Measurements from ENCODE around the gene IFNK.
A peak's percentile ranks its signal among the peaks of the same experiment; 100 is the strongest.
"Not testable (repeated sequence)": the region's sequence is repeated elsewhere in the genome, so short reads cannot be mapped to it uniquely, and the experiment has no call there.

IFNK gene

DNA sequence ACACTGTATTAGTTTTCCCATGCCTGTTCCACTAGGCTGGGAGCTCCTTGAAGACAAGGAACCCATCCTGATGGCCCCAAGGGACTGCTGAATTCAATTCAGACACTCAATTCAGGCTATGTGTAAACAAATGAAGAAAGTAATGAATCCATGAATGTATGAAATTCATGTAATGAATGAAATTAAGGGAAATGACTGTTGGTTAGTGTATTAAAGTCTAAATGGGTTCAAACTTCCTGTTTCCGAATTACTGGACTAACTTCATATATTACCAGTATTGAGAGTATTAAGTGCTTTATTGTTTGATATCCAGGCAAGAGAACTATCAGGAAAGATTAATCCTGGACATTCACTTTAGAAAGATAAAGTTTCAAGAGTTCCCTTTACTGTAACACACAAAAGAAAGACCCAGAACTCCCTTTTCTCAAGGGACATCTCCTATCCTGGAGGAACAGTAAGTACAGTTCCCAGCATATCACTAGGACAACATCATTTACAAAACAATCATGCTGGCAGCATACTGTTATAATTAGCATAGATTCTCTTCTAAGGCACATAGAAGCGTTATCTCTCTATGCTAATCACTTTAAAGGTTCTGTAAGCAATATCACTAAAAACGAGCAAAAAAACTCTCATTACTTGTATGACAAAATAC is 28.5 kb upstream of the IFNK start:
- H3K4me3 ChIP-seq (ENCODE audit: control insufficient read depth, low read depth, low read length), result no peak overlapping the region
- TF ChIP-seq, protein P1, sequence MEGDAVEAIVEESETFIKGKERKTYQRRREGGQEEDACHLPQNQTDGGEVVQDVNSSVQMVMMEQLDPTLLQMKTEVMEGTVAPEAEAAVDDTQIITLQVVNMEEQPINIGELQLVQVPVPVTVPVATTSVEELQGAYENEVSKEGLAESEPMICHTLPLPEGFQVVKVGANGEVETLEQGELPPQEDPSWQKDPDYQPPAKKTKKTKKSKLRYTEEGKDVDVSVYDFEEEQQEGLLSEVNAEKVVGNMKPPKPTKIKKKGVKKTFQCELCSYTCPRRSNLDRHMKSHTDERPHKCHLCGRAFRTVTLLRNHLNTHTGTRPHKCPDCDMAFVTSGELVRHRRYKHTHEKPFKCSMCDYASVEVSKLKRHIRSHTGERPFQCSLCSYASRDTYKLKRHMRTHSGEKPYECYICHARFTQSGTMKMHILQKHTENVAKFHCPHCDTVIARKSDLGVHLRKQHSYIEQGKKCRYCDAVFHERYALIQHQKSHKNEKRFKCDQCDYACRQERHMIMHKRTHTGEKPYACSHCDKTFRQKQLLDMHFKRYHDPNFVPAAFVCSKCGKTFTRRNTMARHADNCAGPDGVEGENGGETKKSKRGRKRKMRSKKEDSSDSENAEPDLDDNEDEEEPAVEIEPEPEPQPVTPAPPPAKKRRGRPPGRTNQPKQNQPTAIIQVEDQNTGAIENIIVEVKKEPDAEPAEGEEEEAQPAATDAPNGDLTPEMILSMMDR (conservative IDR thresholded peaks at IDR 0.05; ENCODE audit: control insufficient read depth, insufficient read depth, low read depth, low read length), result no peak
- DNase-seq (ENCODE audit: low read depth), result no peak

DNA sequence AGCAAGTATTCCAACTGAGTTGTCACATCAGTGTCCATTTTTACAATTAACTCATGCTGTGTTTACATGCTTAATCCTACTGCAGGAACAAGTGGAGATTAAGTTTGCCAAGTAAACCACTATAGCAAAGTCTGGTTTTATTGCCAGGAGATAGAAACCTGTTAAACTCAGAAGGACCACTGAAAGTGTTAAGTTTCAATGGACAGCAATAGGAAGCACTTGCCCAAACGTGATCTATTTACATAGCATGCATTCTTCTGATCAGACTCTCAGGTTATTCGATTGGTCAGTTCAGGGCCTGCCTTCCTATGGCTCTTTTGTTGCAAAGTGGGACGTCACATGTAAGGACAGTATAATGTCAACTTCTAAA is 28.0 kb upstream of the IFNK start:
- TF ChIP-seq, protein P1 (conservative IDR thresholded peaks at IDR 0.05; ENCODE audit: control insufficient read depth, insufficient read depth, low read depth, low read length), result no peak
- DNase-seq (ENCODE audit: low read depth), result no peak
- no peak overlapping the region for H3K4me3 ChIP-seq (ENCODE audit: control insufficient read depth, low read depth, low read length)

DNA sequence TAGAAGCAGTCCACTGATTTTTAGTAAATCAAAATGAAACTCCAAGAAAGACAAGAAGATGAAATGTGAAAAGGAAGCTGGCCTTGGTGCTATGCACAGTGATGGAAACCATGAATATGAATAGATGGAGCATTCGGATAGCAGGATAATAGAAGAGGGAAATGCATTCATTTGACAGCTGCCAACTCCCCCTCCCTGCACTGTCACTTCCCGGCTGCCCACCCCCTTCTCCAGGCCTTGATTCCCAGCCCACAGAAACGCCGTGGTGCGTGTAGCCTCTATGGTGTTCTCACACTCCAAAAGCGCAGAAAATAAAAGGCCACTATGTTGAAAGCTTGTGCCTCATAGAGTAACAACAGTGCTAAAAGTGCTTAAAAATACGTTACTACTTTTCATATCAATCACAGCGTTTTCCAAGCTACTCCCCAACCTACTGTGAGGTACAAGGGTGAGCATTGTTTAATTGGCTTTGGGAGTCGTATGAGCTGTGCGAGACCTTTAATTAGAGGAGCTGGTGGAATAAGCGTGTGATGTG is 26.1 kb upstream of the IFNK start:
- TF ChIP-seq, protein P1 (conservative IDR thresholded peaks at IDR 0.05; ENCODE audit: control insufficient read depth, insufficient read depth, low read depth, low read length), result no peak
- H3K4me3 ChIP-seq (ENCODE audit: control insufficient read depth, low read depth, low read length), result no peak overlapping the region
- DNase-seq (ENCODE audit: low read depth), result no peak

DNA sequence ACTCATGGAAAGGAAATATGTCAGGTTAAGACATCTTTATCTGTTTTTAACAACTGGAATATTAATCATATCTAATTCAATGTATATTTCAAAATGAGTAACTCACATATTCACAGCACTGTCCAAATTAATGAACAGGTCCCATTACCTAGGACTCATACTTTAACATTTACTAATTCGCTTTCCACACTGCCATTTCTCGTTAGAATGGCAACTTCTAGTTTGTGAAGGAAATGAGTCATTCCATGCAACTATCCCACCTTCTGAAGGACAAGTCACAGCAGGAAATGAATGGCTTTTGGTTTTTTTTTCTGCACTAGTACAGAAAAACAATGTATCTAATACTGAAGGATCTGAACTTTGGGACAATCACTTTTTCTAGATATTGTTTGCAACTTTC is 24.6 kb upstream of the IFNK start:
- DNase-seq (ENCODE audit: low read depth), result peak; percentile 28
- H3K4me3 ChIP-seq (ENCODE audit: control insufficient read depth, low read depth, low read length), result no peak overlapping the region
- TF ChIP-seq, protein P1 (conservative IDR thresholded peaks at IDR 0.05; ENCODE audit: control insufficient read depth, insufficient read depth, low read depth, low read length), result no peak

DNA sequence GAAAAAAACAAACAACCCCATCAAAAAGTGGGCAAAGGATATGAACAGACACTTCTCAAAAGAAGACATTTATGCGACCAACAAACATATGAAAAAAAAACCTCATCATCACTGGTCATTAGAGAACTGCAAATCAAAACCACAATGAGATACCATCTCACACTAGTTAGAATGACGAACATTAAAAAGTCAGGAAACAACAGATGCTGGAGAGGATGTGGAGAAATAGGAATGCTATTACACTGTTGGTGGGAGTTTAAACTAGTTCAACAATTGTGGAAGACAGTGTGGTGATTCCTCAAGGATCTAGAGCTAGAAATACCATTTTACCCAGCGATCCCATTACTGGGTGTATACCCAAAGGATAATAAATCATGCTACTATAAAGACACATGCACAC is 23.2 kb upstream of the IFNK start:
- DNase-seq (ENCODE audit: low read depth); H3K4me3 ChIP-seq (ENCODE audit: control insufficient read depth, low read depth, low read length): not testable (repeated sequence)

DNA sequence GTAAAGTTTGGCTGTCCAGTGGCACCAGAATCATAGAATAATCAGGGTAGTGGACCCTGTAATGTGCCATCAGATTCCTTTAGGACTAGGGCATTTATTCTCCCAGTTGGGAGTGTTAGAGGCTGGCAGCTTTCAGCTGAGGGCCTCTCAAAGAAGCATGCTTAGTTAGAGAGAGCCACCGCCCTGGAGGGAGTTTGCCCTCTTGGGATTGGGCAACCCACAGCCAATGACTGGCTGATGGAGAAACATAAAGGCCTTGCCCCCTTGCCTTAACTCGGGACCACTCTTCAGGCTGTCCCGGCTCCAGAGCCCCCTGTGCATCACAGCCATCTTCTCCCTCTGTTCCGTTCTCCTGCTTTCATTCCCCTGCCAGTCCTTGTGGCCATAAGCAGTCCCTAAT is 20.5 kb upstream of the IFNK start:
- TF ChIP-seq, protein P1 (conservative IDR thresholded peaks at IDR 0.05; ENCODE audit: control insufficient read depth, insufficient read depth, low read depth, low read length), result no peak
- no peak overlapping the region for H3K4me3 ChIP-seq (ENCODE audit: control insufficient read depth, low read depth, low read length)
- no peak for DNase-seq (ENCODE audit: low read depth)

DNA sequence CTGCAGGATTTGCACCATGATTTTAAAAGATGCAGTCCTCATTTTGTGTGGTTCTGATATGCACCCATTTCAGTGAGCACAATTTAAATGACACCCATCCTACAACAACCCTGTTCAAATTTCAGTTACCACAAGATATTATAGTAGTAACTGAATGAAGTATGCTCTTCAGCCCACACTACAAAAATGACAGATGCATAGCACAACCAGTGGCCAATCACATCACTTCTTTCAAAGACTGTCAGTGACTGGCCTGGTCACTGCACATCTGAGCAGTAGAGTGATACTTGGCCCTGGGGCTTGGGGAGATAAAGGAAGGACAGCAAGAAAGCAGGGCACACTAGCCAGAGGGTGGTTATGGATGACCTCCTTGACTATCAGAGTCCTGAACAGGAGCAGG is 19.8 kb upstream of the IFNK start:
- no peak overlapping the region for H3K4me3 ChIP-seq (ENCODE audit: control insufficient read depth, low read depth, low read length)
- TF ChIP-seq, protein P1 (conservative IDR thresholded peaks at IDR 0.05; ENCODE audit: control insufficient read depth, insufficient read depth, low read depth, low read length), result no peak
- DNase-seq (ENCODE audit: low read depth), result no peak
